Heart left ventricle (tissue), 16 donors: ENCODE results near the gene SEC22A. TPM values are rescaled to one million over a fixed set of nuclear protein-coding genes. Genes with fewer than 3 reads are reported as not detected.

Experiments
- ATAC-seq, 4 donors: fragments of 200-7000 bp; cut with Tn5 transposase; one replicate each; pipeline ENCODE4 v1.9.1; 2020 to 2022; ENCODE audit warnings: moderate library complexity in 4 of 4, mild to moderate bottlenecking in 3 of 4, moderate number of reproducible peaks in 1 of 4
- DNase-seq, 5 donors: peaks; one replicate each; pipeline ENCODE4 v3.0.0-alpha.2; 2020
- H3K27ac ChIP-seq, 12 donors: fragments of 200-600 bp; sonication (generic) in 4 of 12; one replicate each; pipeline versions ENCODE4 v1.5.0 to v1.8.0; 2016 to 2022; ENCODE audit warnings: mild to moderate bottlenecking in 2 of 12
- H3K27me3 ChIP-seq, 9 donors: fragments of 200-600 bp; sonication (generic) in 2 of 9; one replicate each; pipeline versions ENCODE4 v1.5.1 to v1.8.0; 2016 to 2022; ENCODE audit warnings: mild to moderate bottlenecking in 3 of 9
- H3K36me3 ChIP-seq, 9 donors: fragments of 200-600 bp; sonication (generic) in 2 of 9; one replicate each; pipeline versions ENCODE4 v1.5.0 to v1.8.0; 2018 to 2022; ENCODE audit warnings: mild to moderate bottlenecking in 2 of 9
- H3K4me1 ChIP-seq, 12 donors: fragments of 200-600 bp; sonication (generic) in 4 of 12; one replicate each; pipeline versions ENCODE4 v1.5.0 to v1.8.0; 2016 to 2022; ENCODE audit warnings: mild to moderate bottlenecking in 3 of 12
- H3K4me3 ChIP-seq, 12 donors: fragments of 200-600 bp; sonication (generic) in 4 of 12; one replicate each; pipeline versions ENCODE4 v1.5.0 to v1.8.0; 2017 to 2022; ENCODE audit warnings: mild to moderate bottlenecking in 9 of 12, moderate library complexity in 4 of 12
- H3K9me3 ChIP-seq, 12 donors: fragments of 200-600 bp; sonication (generic) in 4 of 12; one replicate each; pipeline versions ENCODE4 v1.5.0 to v1.8.0; 2016 to 2022; ENCODE audit warnings: mild to moderate bottlenecking in 1 of 12
- CTCF ChIP-seq, 12 donors: fragments of 200-600 bp; sonication (generic) in 4 of 12; IDR thresholded peaks; one replicate each; pipeline versions ENCODE4 v1.5.0 to v1.8.0; 2018 to 2022; ENCODE audit warnings: antibody characterized with exemption in 12 of 12, mild to moderate bottlenecking in 5 of 12
- POLR2A ChIP-seq, 2 donors: fragments of 450-650 bp; IDR thresholded peaks; one replicate each; pipeline ENCODE4 v1.6.1; 2017; ENCODE audit warnings: antibody characterized with exemption in 2 of 2, mild to moderate bottlenecking in 2 of 2, moderate library complexity in 2 of 2
- WGBS, 4 donors: extraction: QIAGEN DNeasy Blood & Tissue Kit in 2 of 4; methylation state at CpG; one replicate each; pipeline versions ENCODE4 v1.1.5 to v1.1.7; 2013 to 2018; 5-methylcytosine and 5-hydroxymethylcytosine counted together
- intact Hi-C, 10 donors: fragments of 100-400 bp; cut with DNase I; formaldehyde crosslinking; loops; one replicate each; pipeline versions ENCODE4 v1.11.1 to v1.14.2; 2022
- microRNA-seq, 4 donors: library from miRNA; unstranded; fragments of <30 nt; microRNA quantifications; one replicate each; pipeline versions ENCODE4 to v1.2.0, GENCODE V29; 2017 to 2020
- polyA plus RNA-seq, 2 donors: library from polyadenylated mRNA; stranded (reverse); fragments of 200-250 nt; gene quantifications; one replicate each; pipeline ENCODE4 v1.2.3, GENCODE V29; 2013
- total RNA-seq, 9 donors: library from RNA; depleted of rRNA in 2 of 9; stranded (reverse); fragments of >200 nt in 2 of 9; fragmentation: NEBNext Ultra II Directional in 3 of 9; extraction: Animal tissue kit (Norgen Biotek cat#: 25700) in 3 of 9; gene quantifications; one replicate each; pipeline versions ENCODE4 v1.1.0 to v1.2.4, GENCODE V29; 2016 to 2023
- donor health status: ischemic (EF 13 %, LVEDD 7.1; RV severe dilation, severe dysfunction).
- donor health status: healthy with polysubstance abuse.
- donor health status: DM: no; HTN: yes; CAD: no.
- donor health status: DM: no; HTN: no; CAD: no.
- donor health status: ischemic (EF 25% LVEDD 6.9; RV normal size, moderate dysfunction).
- donor health status: ischemic (EF 25% LVEDD 5.7; RV mildly dilated, moderate dysfunction).
- donor health status: healthy.
- donor health status: DM: yes; HTN: yes; CAD: no.
- donor health status: ischemic (EF 35%, LVEDD 5.7; RV mildly dilated, moderate dysfunction).
- donor health status: nonischemic (EF 11% LVEDD 7.7; RV severe dilation, severe dysfunction).
- donor health status: DM: yes; HTN: yes; CAD: no.
- donor health status: PGD.
- donor health status: ischemic (EF 29% LVEDD 5.4; RV normal size, mild dysfunction).
- donor health status: nonischemic (EF 23%, LVEDD 6.1; RV moderate dilation, normal function).

SEC22A gene
- total and polyA plus RNA-seq, 11 donors = 2.2 to 27.0 (median 10.0) TPM

- DNase-seq (peak in 1 of 5 donors; percentile 27), ATAC-seq (peak in 1 of 4 donors; percentile 2)
- Histone ChIP-seq H3K4me3 (no peak overlapping the region), H3K27me3 (no peaks in the 10 kb centered on the region), H3K36me3 (peaks cover 0 to 88% (median 40%) of the 10 kb centered on the region in 9 donors), H3K9me3 (no peaks in the 10 kb centered on the region), H3K27ac (peak overlapping the region in 7 of 12 donors; percentile 18 to 73 (median 46)), H3K4me1 (peaks cover 0 to 45% (median 6%) of the 10 kb centered on the region in 12 donors)
- WGBS, 4 donors = 51 to 63% (median 57%) methylated on average over 5 of the region's 5 CpGs
- TF ChIP-seq POLR2A (IDR thresholded peaks at IDR 0.05) (no peak), CTCF (IDR thresholded peaks at IDR 0.05) (no peak)
- intact Hi-C loops = no loop called here
These were observed 118.5 kb downstream of the SEC22A start for GRCh38 chr3:123320221-123320620.

DNA sequence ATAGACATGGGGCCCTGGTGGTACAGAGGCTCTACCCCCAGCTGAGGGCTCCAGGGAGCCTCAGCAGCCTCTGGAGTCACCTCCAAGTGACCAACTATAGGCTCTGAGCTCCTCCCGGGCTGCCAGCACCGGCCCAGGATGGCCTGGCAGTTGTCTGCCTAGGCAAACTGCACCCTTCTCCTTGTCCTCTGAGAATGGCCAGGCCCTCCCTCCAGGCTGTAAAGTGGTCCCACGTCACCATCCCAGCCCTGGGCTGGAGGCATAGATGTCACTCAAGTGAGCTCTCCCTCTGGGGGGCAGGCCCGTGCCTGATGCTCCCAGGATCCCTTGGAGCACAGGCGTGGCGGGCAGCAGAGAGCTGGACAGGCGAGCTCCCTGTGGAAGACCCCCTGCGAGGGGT lies 120.1 kb downstream of the SEC22A start:
- Histone ChIP-seq H3K27ac (peak overlapping the region in 6 of 12 donors; percentile 28 to 71 (median 34)), H3K9me3 (no peaks in the 10 kb centered on the region), H3K4me3 (no peak overlapping the region), H3K4me1 (peaks cover 0 to 54% (median 6%) of the 10 kb centered on the region in 12 donors), H3K27me3 (no peaks in the 10 kb centered on the region), H3K36me3 (peaks cover 0 to 78% (median 32%) of the 10 kb centered on the region in 9 donors)
- ATAC-seq (peak in 3 of 4 donors; percentile 13 to 68 (median 53)), DNase-seq (peak in 2 of 5 donors; percentile 51 to 64)
- intact Hi-C loops = no loop called here
- no peak for TF ChIP-seq CTCF (IDR thresholded peaks at IDR 0.05)
- no peak for TF ChIP-seq POLR2A (IDR thresholded peaks at IDR 0.05)
- WGBS, 4 donors = 57 to 71% (median 64%) methylated on average over 6 to 8 of the region's 8 CpGs

- ATAC-seq (no peak), DNase-seq (peak in 1 of 5 donors; percentile 56)
- Histone ChIP-seq H3K27me3 (no peaks in the 10 kb centered on the region), H3K27ac (peak overlapping the region in 5 of 12 donors; percentile 28 to 71 (median 34)), H3K4me1 (peaks cover 0 to 60% (median 6%) of the 10 kb centered on the region in 12 donors), H3K9me3 (no peaks in the 10 kb centered on the region), H3K36me3 (peaks cover 0 to 79% (median 28%) of the 10 kb centered on the region in 9 donors), H3K4me3 (no peak overlapping the region)
- TF ChIP-seq CTCF (IDR thresholded peaks at IDR 0.05) (no peak), POLR2A (IDR thresholded peaks at IDR 0.05) (no peak)
- intact Hi-C loops = no loop called here
- 74 to 78% (median 78%) methylated on average over 11 of the region's 11 CpGs for WGBS, 4 donors
These were observed 121.1 kb downstream of the SEC22A start for GRCh38 chr3:123322866-123323265.

Small RNA genes lying within 50 kb of the gene (microRNA-seq; reads per million reads assigned to microRNA genes)
- gene MIR7110 = 0 to 0.13 (median 0) reads per million in 4 donors

Other genes with a start within 250 kb of the SEC22A start
- gene SEMA5B, start 174.2 kb upstream of the SEC22A start, total RNA-seq = 10 to 100 TPM in 3 of 9 donors, 1 to 10 TPM in 6; 2.2 to 16.7 (median 7.4) TPM
- gene SEMA5B, start 174.2 kb upstream of the SEC22A start, polyA plus RNA-seq = 1 to 10 TPM; 3.2 to 5.5 TPM
- gene PDIA5, start 134.9 kb upstream of the SEC22A start, total RNA-seq = 10 to 100 TPM in 2 of 9 donors, 1 to 10 TPM in 7; 3.3 to 16.3 (median 6.4) TPM
- gene PDIA5, start 134.9 kb upstream of the SEC22A start, polyA plus RNA-seq = 1 to 10 TPM; 3.7 to 7.3 TPM
- gene ADCY5, start 247.1 kb downstream of the SEC22A start, total RNA-seq = 100 to 1,000 TPM; 106 to 276 (median 170) TPM
- gene ADCY5, start 247.1 kb downstream of the SEC22A start, polyA plus RNA-seq = 10 to 100 TPM; 78.5 to 84.1 TPM